ENCODE measurements around the gene CREB1. TPM values are rescaled to one million over a fixed set of nuclear protein-coding genes. Genes with fewer than 3 reads are reported as not detected.

Gene CREB1
- total RNA-seq, 1 donor from 2014 or later, result 108 TPM

DNA sequence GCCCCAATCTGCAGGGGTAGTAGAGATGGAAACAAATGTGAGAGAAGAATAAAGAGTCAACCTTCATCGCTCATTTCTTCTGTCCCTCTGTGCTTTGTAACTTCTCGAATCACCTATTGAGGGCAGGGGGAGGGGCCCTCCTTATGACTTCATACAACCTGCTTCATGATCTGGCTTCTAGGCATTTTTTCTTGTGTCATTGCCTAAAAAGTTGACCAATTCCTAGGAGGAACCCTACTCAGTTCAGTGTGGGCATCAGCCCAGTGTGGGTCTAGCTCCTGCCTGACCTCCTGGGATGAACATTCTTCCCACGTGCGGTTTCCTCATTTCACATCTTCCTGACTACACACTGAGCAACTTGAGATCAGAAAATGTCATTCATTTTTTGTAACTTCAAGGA is 46.3 kb upstream of the CREB1 start:
- H3K4me1 Mint-ChIP-seq (ENCODE audit: low read depth, unreplicated experiment), result peaks cover 9% of the 10 kb centered on the region
- DNase-seq, result no peak
- TF ChIP-seq, protein P1, sequence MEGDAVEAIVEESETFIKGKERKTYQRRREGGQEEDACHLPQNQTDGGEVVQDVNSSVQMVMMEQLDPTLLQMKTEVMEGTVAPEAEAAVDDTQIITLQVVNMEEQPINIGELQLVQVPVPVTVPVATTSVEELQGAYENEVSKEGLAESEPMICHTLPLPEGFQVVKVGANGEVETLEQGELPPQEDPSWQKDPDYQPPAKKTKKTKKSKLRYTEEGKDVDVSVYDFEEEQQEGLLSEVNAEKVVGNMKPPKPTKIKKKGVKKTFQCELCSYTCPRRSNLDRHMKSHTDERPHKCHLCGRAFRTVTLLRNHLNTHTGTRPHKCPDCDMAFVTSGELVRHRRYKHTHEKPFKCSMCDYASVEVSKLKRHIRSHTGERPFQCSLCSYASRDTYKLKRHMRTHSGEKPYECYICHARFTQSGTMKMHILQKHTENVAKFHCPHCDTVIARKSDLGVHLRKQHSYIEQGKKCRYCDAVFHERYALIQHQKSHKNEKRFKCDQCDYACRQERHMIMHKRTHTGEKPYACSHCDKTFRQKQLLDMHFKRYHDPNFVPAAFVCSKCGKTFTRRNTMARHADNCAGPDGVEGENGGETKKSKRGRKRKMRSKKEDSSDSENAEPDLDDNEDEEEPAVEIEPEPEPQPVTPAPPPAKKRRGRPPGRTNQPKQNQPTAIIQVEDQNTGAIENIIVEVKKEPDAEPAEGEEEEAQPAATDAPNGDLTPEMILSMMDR (IDR thresholded peaks at IDR 0.05; ENCODE audit: partially characterized antibody, unreplicated experiment), result no peak
- H3K27ac Mint-ChIP-seq (ENCODE audit: unreplicated experiment), result no peak overlapping the region
- H3K9me3 Mint-ChIP-seq (ENCODE audit: unreplicated experiment), result no peaks in the 10 kb centered on the region
- H3K4me3 Mint-ChIP-seq (ENCODE audit: unreplicated experiment), result no peak overlapping the region
- H3K36me3 Mint-ChIP-seq (ENCODE audit: unreplicated experiment), result no peaks in the 10 kb centered on the region
- peaks cover 1% of the 10 kb centered on the region for H3K27me3 Mint-ChIP-seq (ENCODE audit: unreplicated experiment)

GRCh38 chr2:207484444-207485391 is 45.0 kb upstream of the CREB1 start:
- no peak for DNase-seq
- TF ChIP-seq, protein P1 (IDR thresholded peaks at IDR 0.05; ENCODE audit: partially characterized antibody, unreplicated experiment), result no peak
- Mint-ChIP-seq H3K36me3 (ENCODE audit: unreplicated experiment) (no peaks in the 10 kb centered on the region), H3K27ac (ENCODE audit: unreplicated experiment) (no peak overlapping the region), H3K4me3 (ENCODE audit: unreplicated experiment) (no peak overlapping the region), H3K27me3 (ENCODE audit: unreplicated experiment) (peaks cover 3% of the 10 kb centered on the region), H3K9me3 (ENCODE audit: unreplicated experiment) (no peaks in the 10 kb centered on the region), H3K4me1 (ENCODE audit: low read depth, unreplicated experiment) (peaks cover 3% of the 10 kb centered on the region)

- Mint-ChIP-seq H3K27ac (ENCODE audit: unreplicated experiment) (no peak overlapping the region), H3K9me3 (ENCODE audit: unreplicated experiment) (no peaks in the 10 kb centered on the region), H3K4me3 (ENCODE audit: unreplicated experiment) (no peak overlapping the region), H3K4me1 (ENCODE audit: low read depth, unreplicated experiment) (peaks cover 12% of the 10 kb centered on the region), H3K27me3 (ENCODE audit: unreplicated experiment) (peaks cover 3% of the 10 kb centered on the region), H3K36me3 (ENCODE audit: unreplicated experiment) (no peaks in the 10 kb centered on the region)
- DNase-seq, result no peak
- TF ChIP-seq, protein P1 (IDR thresholded peaks at IDR 0.05; ENCODE audit: partially characterized antibody, unreplicated experiment), result no peak
Measured at GRCh38 chr2:207487650-207488311, 42.0 kb upstream of the CREB1 start.

GRCh38 chr2:207489251-207489650 is 40.5 kb upstream of the CREB1 start:
- H3K4me3 Mint-ChIP-seq (ENCODE audit: unreplicated experiment), result no peak overlapping the region

More at GRCh38 chr2:207489251-207489650, 40.5 kb upstream of the CREB1 start:
- TF ChIP-seq, protein P1 (IDR thresholded peaks at IDR 0.05; ENCODE audit: partially characterized antibody, unreplicated experiment), result no peak
- Mint-ChIP-seq H3K27ac (ENCODE audit: unreplicated experiment) (no peak overlapping the region), H3K27me3 (ENCODE audit: unreplicated experiment) (peaks cover 3% of the 10 kb centered on the region), H3K9me3 (ENCODE audit: unreplicated experiment) (no peaks in the 10 kb centered on the region), H3K36me3 (ENCODE audit: unreplicated experiment) (no peaks in the 10 kb centered on the region), H3K4me1 (ENCODE audit: low read depth, unreplicated experiment) (peaks cover 12% of the 10 kb centered on the region)
- no peak for DNase-seq
